Heart left ventricle (tissue), 13 donors: ENCODE data around the gene IQSEC1.

Source experiments
- CTCF ChIP-seq, 12 donors: fragments of 200-600 bp; sonication (generic) in 4 of 12; IDR thresholded peaks; one replicate each; pipeline versions ENCODE4 v1.5.0 to v1.8.0; 2018 to 2022; ENCODE audit warnings: antibody characterized with exemption in 12 of 12, mild to moderate bottlenecking in 5 of 12
- POLR2A ChIP-seq, 2 donors: fragments of 450-650 bp; IDR thresholded peaks; one replicate each; pipeline ENCODE4 v1.6.1; 2017; ENCODE audit warnings: antibody characterized with exemption in 2 of 2, mild to moderate bottlenecking in 2 of 2, moderate library complexity in 2 of 2
- donor health status: ischemic (EF 13 %, LVEDD 7.1; RV severe dilation, severe dysfunction).
- donor health status: DM: no; HTN: yes; CAD: no.
- donor health status: DM: no; HTN: no; CAD: no.
- donor health status: ischemic (EF 25% LVEDD 6.9; RV normal size, moderate dysfunction).
- donor health status: ischemic (EF 25% LVEDD 5.7; RV mildly dilated, moderate dysfunction).
- donor health status: ischemic (EF 35%, LVEDD 5.7; RV mildly dilated, moderate dysfunction).
- donor health status: nonischemic (EF 11% LVEDD 7.7; RV severe dilation, severe dysfunction).
- donor health status: DM: yes; HTN: yes; CAD: no.
- donor health status: PGD.
- donor health status: ischemic (EF 29% LVEDD 5.4; RV normal size, mild dysfunction).
- donor health status: nonischemic (EF 23%, LVEDD 6.1; RV moderate dilation, normal function).

GRCh38 chr3:13082677-13083076, 9.4 kb upstream of the IQSEC1 start:
- no peak for TF ChIP-seq POLR2A (IDR thresholded peaks at IDR 0.05)
- TF ChIP-seq CTCF (IDR thresholded peaks at IDR 0.05), result no peak
